ENCODE results near the gene LY9. TPM values are rescaled to one million over a fixed set of nuclear protein-coding genes. Genes with fewer than 3 reads are reported as not detected.

LY9 gene
- total RNA-seq: not detected in 2 replicates

DNA sequence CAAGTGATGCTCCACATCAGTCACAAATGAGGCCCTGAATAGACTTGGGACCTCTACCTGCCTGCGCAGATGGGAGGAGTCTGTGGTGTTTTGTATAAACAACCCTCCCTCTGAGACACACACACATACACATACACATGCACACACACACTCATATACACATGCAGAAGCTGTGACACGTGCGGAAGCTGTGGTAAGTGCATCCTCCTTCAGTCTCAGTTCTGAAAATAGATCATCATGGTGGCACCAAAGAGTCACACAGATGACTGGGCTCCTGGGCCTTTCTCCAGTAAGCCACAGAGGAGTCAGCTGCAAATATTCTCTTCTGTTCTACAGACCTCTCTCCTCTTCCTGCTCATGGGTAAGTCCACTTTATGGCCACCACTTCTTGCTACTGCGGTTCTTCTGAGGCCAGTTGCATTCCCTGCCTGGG lies at the start of gene LY9:
TSS of gene LY9 (plus strand) at position 224 of the 433 bp plus-strand sequence. CDS start at position 238, 14 bp downstream.

DNA sequence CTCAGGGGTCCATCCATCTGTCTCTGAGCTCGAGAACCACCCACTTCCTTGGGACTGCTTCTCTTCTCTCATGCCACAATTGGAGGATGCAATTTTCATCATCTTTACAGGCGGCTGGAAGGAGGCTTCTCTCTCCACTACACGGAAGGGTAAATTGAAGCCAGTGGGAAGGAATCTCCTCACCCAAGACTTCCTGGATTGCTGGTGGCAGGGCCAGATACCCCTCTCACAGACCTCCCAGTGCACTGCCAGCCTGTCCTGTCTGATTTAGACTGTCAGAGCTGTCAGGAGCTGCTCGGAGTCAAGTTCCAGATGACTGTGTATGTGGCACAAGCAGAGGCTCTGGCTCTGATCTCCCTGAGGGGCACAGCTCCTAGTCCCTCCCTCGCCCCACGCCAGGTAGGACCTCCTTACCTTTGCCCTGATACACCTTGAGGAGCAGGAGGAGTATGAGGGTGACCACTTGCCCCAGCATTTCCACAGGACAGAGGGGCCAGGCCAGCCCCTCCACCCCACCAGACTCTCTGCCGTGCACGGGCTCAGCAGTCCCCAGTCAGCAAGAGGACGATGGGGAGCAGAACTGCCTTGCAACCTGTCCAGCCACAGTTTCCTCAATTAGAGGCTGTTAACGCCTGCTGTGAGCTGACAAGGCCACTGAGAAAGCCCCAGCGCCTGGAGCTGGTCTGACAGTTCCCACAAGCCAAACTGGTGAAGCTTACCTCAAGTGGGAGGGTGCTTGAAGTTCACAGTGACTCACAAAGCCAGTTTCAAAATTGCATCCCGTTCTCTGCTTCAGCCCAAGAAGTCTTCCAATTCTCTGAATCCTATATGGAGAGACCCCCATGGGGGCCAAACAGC lies 66.5 kb downstream of the LY9 start, which contains the start of gene CD244:
TSS of gene CD244 (minus strand) at position 685 of the 858 bp plus-strand sequence. CDS start at position 475, 210 bp downstream.

Other genes starting within 250 kb of the LY9 start
- gene CD84, start 216.7 kb upstream of the LY9 start, total RNA-seq: not detected in 2 replicates
- gene SLAMF1, start 149.1 kb upstream of the LY9 start, total RNA-seq: not detected in 2 replicates
- not detected in 2 replicates for gene CD48, start 84.4 kb upstream of the LY9 start, total RNA-seq
- not detected in 2 replicates for gene SLAMF7, start 56.9 kb upstream of the LY9 start, total RNA-seq
- gene CD244, start 66.7 kb downstream of the LY9 start, total RNA-seq: 0.09 TPM in 1 of 2 replicates, not detected in the other
- gene ITLN1, start 89.0 kb downstream of the LY9 start, total RNA-seq: not detected in 2 replicates
- not detected in 2 replicates for gene ITLN2, start 158.6 kb downstream of the LY9 start, total RNA-seq
- gene F11R, start 225.0 kb downstream of the LY9 start, total RNA-seq: 9.2 and 20.9 TPM in 2 replicates
- 16.9 and 27.3 TPM in 2 replicates for gene TSTD1, start 242.8 kb downstream of the LY9 start, total RNA-seq
- 88.4 and 102 TPM in 2 replicates for gene USF1, start 249.8 kb downstream of the LY9 start, total RNA-seq

All from smooth muscle cell of bladder (primary cell).